A549 (cell line): ENCODE measurements around the gene DAGLA. TPM values are rescaled to one million over a fixed set of nuclear protein-coding genes. Genes with fewer than 3 reads are reported as not detected.

ENCODE experiments used
- ATAC-seq, 2 experiments: fragments of 200-7000 bp in 1 of 2; fragments of >200 bp in 1 of 2; cut with Nextera tagmentation in 1 of 2; cut with Tn5 transposase in 1 of 2; 3 replicates each; pipeline versions ENCODE4 v1.8.0 to v1.9.1; 2018 to 2020; ENCODE audit warnings: mild to moderate bottlenecking in 1 of 2, moderate library complexity in 1 of 2
- CTCF ChIA-PET: fragments of 300-600 bp; sonication (Branson Sonifier 250); formaldehyde crosslinking; extraction: SDS; loops from one replicate; lab custom pipeline; 2021; ENCODE audit warnings: antibody characterized with exemption, inconsistent platforms; lab: Yijun Ruan, JAX
- POLR2A ChIA-PET: fragments of 350-600 bp; formaldehyde crosslinking; extraction: SDS; loops from one replicate; lab custom pipeline; 2021; ENCODE audit warnings: antibody characterized with exemption, inconsistent platforms; lab: Yijun Ruan, JAX
- DNase-seq, 2 experiments: peaks; one replicate each; pipeline versions ENCODE4 v3.0.0 to v3.0.0-alpha.2; 2011 to 2016; ENCODE audit warnings: low read depth in 1 of 2, low spot score in 1 of 2
- FAIRE-seq: peaks from 2 replicates; lab custom pipeline; 2011; peaks lifted over from hg19 to GRCh38; lab: Jason Lieb, UNC
- H3K27ac ChIP-seq, 2 experiments: fragments of >200 bp; sonication (Bioruptor Twin); formaldehyde crosslinking; 3 replicates each; pipeline ENCODE4 v1.5.1; 2016 to 2017
- H3K4me1 ChIP-seq: fragments of >200 bp; sonication (Bioruptor Twin); formaldehyde crosslinking; 3 replicates; pipeline ENCODE4 v1.6.1; 2016
- H3K4me2 ChIP-seq: fragments of >200 bp; sonication (Bioruptor Twin); formaldehyde crosslinking; 3 replicates; pipeline ENCODE4 v1.6.1; 2016
- H3K4me3 ChIP-seq: fragments of >200 bp; sonication (Bioruptor Twin); formaldehyde crosslinking; 3 replicates; pipeline ENCODE4 v1.5.1; 2016
- H3K9me3 ChIP-seq: fragments of >200 bp; sonication (Bioruptor Twin); formaldehyde crosslinking; 3 replicates; pipeline ENCODE4 v1.6.1; 2016
- CEBPB ChIP-seq, 2 experiments: fragments of >200 bp in 1 of 2; sonication (Bioruptor Twin) in 1 of 2; formaldehyde crosslinking in 1 of 2; IDR thresholded peaks; 2 replicates each; pipeline ENCODE4 v1.6.1; 2012 to 2016
- CHD4 ChIP-seq: fragments of 200-600 bp; sonication (generic); IDR thresholded peaks from 2 replicates; pipeline ENCODE4 v1.6.1; 2016; ENCODE audit warnings: antibody characterized with exemption, mild to moderate bottlenecking, borderline replicate concordance
- CTCF ChIP-seq: fragments of >200 bp; sonication (Bioruptor Twin); formaldehyde crosslinking; IDR thresholded peaks from 3 replicates; pipeline ENCODE4 v1.5.1; 2016
- FOSL2 ChIP-seq, 2 experiments: fragments of 450-650 bp in 1 of 2; fragments of >200 bp in 1 of 2; sonication (Bioruptor Twin) in 1 of 2; formaldehyde crosslinking; IDR thresholded peaks; 2 replicates each; pipeline versions ENCODE4 v1.5.0 to v1.6.1; 2016 to 2020; ENCODE audit warnings: mild to moderate bottlenecking in 1 of 2, moderate library complexity in 1 of 2
- HES2 ChIP-seq: fragments of >200 bp; sonication (Bioruptor Twin); formaldehyde crosslinking; IDR thresholded peaks from 2 replicates; pipeline ENCODE4 v1.6.1; 2016
- JUN ChIP-seq, 2 experiments: fragments of >200 bp; sonication (Bioruptor Twin); formaldehyde crosslinking; IDR thresholded peaks; 2 replicates in 1 of 2; 3 replicates in 1 of 2; pipeline ENCODE4 v1.6.1; 2016 to 2017
- MAFK ChIP-seq: fragments of 450-650 bp; IDR thresholded peaks from 2 replicates; pipeline ENCODE4 v1.6.1; 2014; ENCODE audit not compliant: partially characterized antibody
- MAX ChIP-seq: IDR thresholded peaks from 2 replicates; pipeline ENCODE4 v1.6.1; 2012
- POLR2AphosphoS2 ChIP-seq: conservative IDR thresholded peaks from 2 replicates; pipeline ENCODE4 v1.6.1; 2012; ENCODE audit warnings: low read length, improper control_type of control experiment, inconsistent platforms
- RAD21 ChIP-seq, 2 experiments: fragments of >200 bp in 1 of 2; sonication (Bioruptor Twin) in 1 of 2; formaldehyde crosslinking in 1 of 2; IDR thresholded peaks in 1 of 2; conservative IDR thresholded peaks in 1 of 2; 2 replicates in 1 of 2; 3 replicates in 1 of 2; pipeline ENCODE4 v1.6.1; 2012 to 2018; ENCODE audit warnings: inconsistent platforms in 1 of 2
- RCOR1 ChIP-seq: fragments of 150-350 bp; IDR thresholded peaks from 2 replicates; pipeline ENCODE4 v1.6.1; 2014; ENCODE audit warnings: antibody characterized with exemption, low read length, low read depth
- TFCP2L1 ChIP-seq: fragments of 250-450 bp; sonication (Bioruptor Pico); IDR thresholded peaks from 2 replicates; pipeline ENCODE4 v1.5.0; 2021; ENCODE audit warnings: mild to moderate bottlenecking
- WGBS: methylation state at CpG from one replicate; pipeline ENCODE4 v1.1.6; 2017; ENCODE audit errors: missing lambda C conversion rate; 5-methylcytosine and 5-hydroxymethylcytosine counted together
- polyA plus RNA-seq, 4 experiments: library from polyadenylated mRNA; depleted of rRNA in 3 of 4; stranded (reverse); fragments of >200 nt; fragmentation: RNase III in 1 of 4; extraction: RNeasy Plus Mini Kit Qiagen cat#74134 plus additional on column Dnase treatment in 1 of 4; gene quantifications; 2 replicates in 3 of 4; 3 replicates in 1 of 4; pipeline ENCODE4 v1.2.3, GENCODE V29; 2011 to 2017

The DAGLA gene
- polyA plus RNA-seq, 2 of the 4 experiments (the other 2 are of a cell fraction) = 0.93 to 2.5 TPM

GRCh38 chr11:61694946-61695706 lies 14.9 kb downstream of the DAGLA start:
- H3K4me1 ChIP-seq = peaks cover 67% of the 10 kb centered on the region
- H3K27ac ChIP-seq = peak overlapping the region; percentile 75 to 88
- ATAC-seq (peak; percentile 38 to 61; a peak in 5 of 6 replicates), DNase-seq (no peak)
- CTCF ChIA-PET = interaction anchor here (0.6 to 3.1 kb wide), 14 partner anchors 11 to 249 kb away, joined by 3 to 15 read pairs (median 4); partner anchors contain the start of gene DAGLA
- no peak overlapping the region; the same call in 2 of the 3 replicates for H3K4me3 ChIP-seq
- 66% methylated on average over 15 of the region's 15 CpGs for WGBS
- no peaks in the 10 kb centered on the region for H3K9me3 ChIP-seq
- TF ChIP-seq MAX = no peak
- TF ChIP-seq RAD21 (conservative IDR thresholded peaks at IDR 0.05 in 1 of 2, IDR thresholded peaks at IDR 0.05 in 1 of 2) = 0 out of 5 replicates have a peak, but pooled peaks of 1 of the 2 experiments have one; percentile 3
- TF ChIP-seq, all 56 proteins: peak for 1
- peak overlapping the region; percentile 69 for H3K4me2 ChIP-seq
- POLR2A ChIA-PET = no interaction called here
- no peak for FAIRE-seq

- H3K27ac ChIP-seq = peak overlapping the region; percentile 75 to 88
- 0% methylated on average over 4 of the region's 17 CpGs for WGBS
- CTCF ChIA-PET = interaction anchor here (1.3 to 3.5 kb wide), 5 partner anchors 12 to 59 kb away, joined by 5 to 14 read pairs (median 10); partner anchors contain the start of gene DAGLA
- peaks cover 75% of the 10 kb centered on the region for H3K4me1 ChIP-seq
- H3K4me3 ChIP-seq = no peak overlapping the region; the same call in 2 of the 3 replicates
- TF ChIP-seq CTCF = no peak
- TF ChIP-seq POLR2AphosphoS2 = no peak
- peak in 1 of 2 experiments; percentile 35; a peak in 1 of 5 replicates for TF ChIP-seq JUN (IDR thresholded peaks at IDR 0.05)
- TF ChIP-seq MAX = peak; percentile 45
- no peak for TF ChIP-seq FOSL2 (IDR thresholded peaks at IDR 0.05)
- peak; percentile 84 for TF ChIP-seq FOSL2 (CRISPR knock-in tag; IDR thresholded peaks at IDR 0.05)
- TF ChIP-seq MAFK = peak; percentile 61
- no peak for TF ChIP-seq RCOR1
- TF ChIP-seq, all 56 proteins: peak for 4
- ATAC-seq (peak; percentile 55 to 75), FAIRE-seq (peak; percentile 32), DNase-seq (peak; percentile 74 to 83)
- Histone ChIP-seq H3K4me2 (peak overlapping the region; percentile 69), H3K9me3 (no peaks in the 10 kb centered on the region)
- POLR2A ChIA-PET = no interaction called here
Observed at GRCh38 chr11:61695917-61696316, 15.7 kb downstream of the DAGLA start.

GRCh38 chr11:61696602-61697001 lies 16.4 kb downstream of the DAGLA start:
- ChIA-PET CTCF (interaction anchor here (0.7 to 3.5 kb wide), 3 partner anchors 24 to 247 kb away, joined by 3 to 13 read pairs (median 4); no protein-coding TSS in a partner anchor), POLR2A (no interaction called here)
- Histone ChIP-seq H3K4me2 (peak overlapping the region; percentile 69), H3K27ac (peak overlapping the region; percentile 75 to 88), H3K9me3 (no peaks in the 10 kb centered on the region), H3K4me1 (peaks cover 82% of the 10 kb centered on the region), H3K4me3 (no peak overlapping the region)
- WGBS = 75% methylated on average over 6 of the region's 8 CpGs
- DNase-seq (no peak), FAIRE-seq (no peak)
- 0 out of 4 replicates have a peak, but pooled peaks of 1 of the 2 experiments have one; percentile 7 for TF ChIP-seq CEBPB (IDR thresholded peaks at IDR 0.05)
- no peak for TF ChIP-seq CHD4
- TF ChIP-seq, all 56 proteins: peak for 1
- no peak for ATAC-seq

- Histone ChIP-seq H3K4me3 (no peak overlapping the region), H3K4me1 (peaks cover 85% of the 10 kb centered on the region), H3K4me2 (peak overlapping the region; percentile 69), H3K9me3 (no peaks in the 10 kb centered on the region)
- ATAC-seq (no peak), FAIRE-seq (no peak)
- WGBS = 75% methylated on average over 9 of the region's 9 CpGs
- POLR2A ChIA-PET = no interaction called here
- CTCF ChIA-PET = interaction anchor here (0.7 to 3.5 kb wide), 5 partner anchors 18 to 247 kb away, joined by 3 to 13 read pairs (median 4); no protein-coding TSS in a partner anchor
- TF ChIP-seq MAX = peak; percentile 12; the same call in 1 of the 2 replicates
- TF ChIP-seq TFCP2L1 (CRISPR knock-in tag) = no peak
- TF ChIP-seq MAFK = no peak
- no peak for TF ChIP-seq HES2
- TF ChIP-seq, all 56 proteins: peak for 1
- H3K27ac ChIP-seq = peak overlapping the region; percentile 75 to 88
- DNase-seq = peak in 1 of 2 experiments; percentile 57
Observed at GRCh38 chr11:61697078-61697502, 16.9 kb downstream of the DAGLA start.
